SK-N-SH (cell line): Measurements from ENCODE around the gene FFAR4. TPM values are rescaled to one million over a fixed set of nuclear protein-coding genes. Genes with fewer than 3 reads are reported as not detected.

Experiments used
- CTCF ChIA-PET: fragments of 300-600, 350-600 bp; formaldehyde crosslinking; extraction: SDS; loops from one replicate; lab custom pipeline; 2021; lab: Yijun Ruan, JAX
- POLR2A ChIA-PET: fragments of 350-600 bp; sonication (Branson Sonifier 250); formaldehyde crosslinking; extraction: SDS; loops from one replicate; lab custom pipeline; 2020; ENCODE audit warnings: antibody characterized with exemption, inconsistent platforms; lab: Yijun Ruan, JAX
- DNase-seq: peaks from one replicate; pipeline ENCODE4 v3.0.0; 2012
- H2AFZ ChIP-seq: fragments of 200-600 bp; sonication (generic); 2 replicates; pipeline ENCODE4 v1.8.1; 2016; ENCODE audit warnings: antibody characterized with exemption, mild to moderate bottlenecking, low read depth
- H3F3A ChIP-seq: fragments of 200-600 bp; sonication (generic); replicated peaks from 2 replicates; pipeline ENCODE3; 2016; ENCODE audit warnings: antibody characterized with exemption, mild to moderate bottlenecking; ENCODE audit not compliant: insufficient read depth
- H3K27ac ChIP-seq, 2 experiments: fragments of 200-500 bp in 1 of 2; fragments of 200-600 bp in 1 of 2; sonication (Bioruptor generic) in 1 of 2; sonication (generic), shearing (Covaris generic) in 1 of 2; 2 replicates each; pipeline versions ENCODE4 v1.5.1 to v1.6.1; 2014 to 2016; ENCODE audit warnings: low read depth in 2 of 2, inconsistent platforms in 1 of 2, low read length in 1 of 2, mild to moderate bottlenecking in 1 of 2, mixed read lengths in 1 of 2
- H3K27me3 ChIP-seq: fragments of 200-600 bp; sonication (generic), shearing (Covaris generic); 2 replicates; pipeline ENCODE4 v1.6.1; 2016; ENCODE audit warnings: mixed run types; ENCODE audit not compliant: insufficient read depth
- H3K36me3 ChIP-seq, 2 experiments: fragments of 200-500 bp in 1 of 2; fragments of 200-600 bp in 1 of 2; sonication (Bioruptor generic) in 1 of 2; sonication (generic) in 1 of 2; replicated peaks in 1 of 2; 2 replicates each; pipeline versions ENCODE3 to v1.5.1; 2014 to 2016; ENCODE audit warnings: low read length in 1 of 2, mild to moderate bottlenecking in 1 of 2; ENCODE audit not compliant: insufficient read depth in 2 of 2, control insufficient read depth in 1 of 2
- H3K4me1 ChIP-seq, 2 experiments: fragments of 200-500 bp in 1 of 2; fragments of 200-600 bp in 1 of 2; sonication (Bioruptor generic) in 1 of 2; sonication (generic), shearing (Covaris generic) in 1 of 2; 2 replicates each; pipeline versions ENCODE4 v1.5.1 to v1.6.1; 2014 to 2016; ENCODE audit warnings: low read depth in 1 of 2, low read length in 1 of 2, mixed run types in 1 of 2; ENCODE audit not compliant: insufficient read depth in 2 of 2, control insufficient read depth in 1 of 2
- H3K4me2 ChIP-seq: fragments of 200-600 bp; sonication (generic), shearing (Covaris generic); 2 replicates; pipeline ENCODE4 v1.6.1; 2017; ENCODE audit warnings: mixed run types
- H3K4me3 ChIP-seq, 2 experiments: fragments of 200-500 bp in 1 of 2; fragments of 200-600 bp in 1 of 2; sonication (Bioruptor generic) in 1 of 2; sonication (generic), shearing (Covaris generic) in 1 of 2; 2 replicates each; pipeline versions ENCODE4 v1.5.1 to v1.8.1; 2014 to 2016; ENCODE audit warnings: low read depth in 2 of 2, inconsistent platforms in 1 of 2, low read length in 1 of 2, mild to moderate bottlenecking in 1 of 2, mixed read lengths in 1 of 2, moderate library complexity in 1 of 2
- H3K79me2 ChIP-seq: fragments of 200-600 bp; sonication (generic); 2 replicates; pipeline ENCODE4 v1.8.1; 2017; ENCODE audit warnings: mild to moderate bottlenecking; ENCODE audit not compliant: insufficient read depth
- H3K9ac ChIP-seq: fragments of 200-600 bp; sonication (generic); 2 replicates; pipeline ENCODE4 v1.6.1; 2017; ENCODE audit warnings: mixed run types
- H3K9me2 ChIP-seq: fragments of 200-600 bp; sonication (generic); 2 replicates; pipeline ENCODE4 v1.6.1; 2017; ENCODE audit warnings: mixed run types
- H3K9me3 ChIP-seq: fragments of 200-600 bp; sonication (generic); 2 replicates; pipeline ENCODE4 v1.6.1; 2017; ENCODE audit warnings: mixed run types, mild to moderate bottlenecking, moderate library complexity
- H4K20me1 ChIP-seq: fragments of 200-600 bp; sonication (generic); 2 replicates; pipeline ENCODE4 v1.6.1; 2017; ENCODE audit warnings: mild to moderate bottlenecking, mixed run types; ENCODE audit not compliant: insufficient read depth
- ELF1 ChIP-seq: IDR thresholded peaks from 2 replicates; pipeline ENCODE4 v1.4.0; 2012
- EZH2phosphoT487 ChIP-seq: fragments of 200-600 bp; sonication (generic); IDR thresholded peaks from 2 replicates; pipeline ENCODE4 v1.6.1; 2017; ENCODE audit warnings: low read depth, mixed run types, mild to moderate bottlenecking, antibody characterized with exemption, moderate library complexity, borderline replicate concordance
- FOSL2 ChIP-seq: IDR thresholded peaks from 2 replicates; pipeline ENCODE4 v1.4.0; 2012; ENCODE audit warnings: low read depth, mild to moderate bottlenecking, moderate library complexity, borderline replicate concordance
- FOXJ3 ChIP-seq: sonication (generic); formaldehyde crosslinking; IDR thresholded peaks from 2 replicates; pipeline ENCODE4 v1.5.1; 2020; ENCODE audit warnings: mild to moderate bottlenecking, missing genetic modification reagents
- GABPA ChIP-seq: IDR thresholded peaks from 2 replicates; pipeline ENCODE4 v1.4.0; 2012; ENCODE audit warnings: low read depth, mild to moderate bottlenecking
- IRF3 ChIP-seq: fragments of 150-350 bp; IDR thresholded peaks from 2 replicates; pipeline ENCODE4 v1.6.1; 2016; ENCODE audit warnings: mild to moderate bottlenecking, low read depth, low read length
- JUND ChIP-seq: IDR thresholded peaks from 2 replicates; pipeline ENCODE4 v1.4.0; 2012
- NFIC ChIP-seq: IDR thresholded peaks from 2 replicates; pipeline ENCODE4 v1.4.0; 2012; ENCODE audit warnings: borderline replicate concordance
- NRF1 ChIP-seq: IDR thresholded peaks from 2 replicates; pipeline ENCODE4 v1.6.1; 2012; ENCODE audit warnings: low read depth, mild to moderate bottlenecking, low read length
- PBX3 ChIP-seq: IDR thresholded peaks from 2 replicates; pipeline ENCODE4; 2012
- TAF1 ChIP-seq: IDR thresholded peaks from 2 replicates; pipeline ENCODE4 v1.6.1; 2012; ENCODE audit warnings: low read depth, mild to moderate bottlenecking, low read length, moderate library complexity, borderline replicate concordance
- TEAD4 ChIP-seq: IDR thresholded peaks from 2 replicates; pipeline ENCODE4 v1.4.0; 2012; ENCODE audit warnings: mild to moderate bottlenecking, borderline replicate concordance; ENCODE audit not compliant: insufficient read depth
- USF2 ChIP-seq: fragments of 150-350 bp; IDR thresholded peaks from 2 replicates; pipeline ENCODE4 v1.6.1; 2017; ENCODE audit warnings: antibody characterized with exemption, low read length, low read depth, borderline replicate concordance
- ZBTB33 ChIP-seq: IDR thresholded peaks from 2 replicates; pipeline ENCODE4 v1.4.0; 2012; ENCODE audit warnings: low read depth, borderline replicate concordance
- WGBS: methylation state at CpG from one replicate; pipeline ENCODE4 v1.1.6; 2017; ENCODE audit warnings: low lambda C conversion rate; 5-methylcytosine and 5-hydroxymethylcytosine counted together
- polyA plus RNA-seq, 3 experiments: library from polyadenylated mRNA; depleted of rRNA; stranded (reverse); fragments of >200 nt; gene quantifications; 2 replicates each; pipeline ENCODE4 v1.2.3, GENCODE V29; 2012

Gene FFAR4
- polyA plus RNA-seq, 1 of the 3 experiments (the other 2 are of a cell fraction) = not detected

GRCh38 chr10:93590638-93591037 is 24.2 kb downstream of the FFAR4 start (continued):
- TF ChIP-seq PBX3 = no peak
- no peak for TF ChIP-seq FOSL2
- no peak for TF ChIP-seq TAF1
- TF ChIP-seq GABPA = no peak
- TF ChIP-seq JUND = no peak
- TF ChIP-seq ELF1 = no peak

- CTCF ChIA-PET = interaction anchor here (1.8 kb wide), 1 partner anchor 49 kb away, joined by 5 read pairs; no protein-coding TSS in a partner anchor
- 58% methylated on average over 6 of the region's 8 CpGs for WGBS
- no peak for DNase-seq
- Histone ChIP-seq H3K4me3 (no peak overlapping the region), H3K9ac (no peak overlapping the region), H3K79me2 (no peaks in the 10 kb centered on the region), H3K4me2 (no peak overlapping the region), H2AFZ (no peak overlapping the region), H3K4me1 (no peaks in the 10 kb centered on the region), H3F3A (no peaks in the 10 kb centered on the region), H3K9me2 (no peaks in the 10 kb centered on the region), H3K36me3 (no peaks in the 10 kb centered on the region), H3K27me3 (peaks cover 5% of the 10 kb centered on the region; the same call in 1 of the 2 replicates), H4K20me1 (no peaks in the 10 kb centered on the region), H3K27ac (no peak overlapping the region), H3K9me3 (no peaks in the 10 kb centered on the region)
- TF ChIP-seq TEAD4 (no peak), USF2 (no peak), FOSL2 (no peak), FOXJ3 (CRISPR knock-in tag) (no peak), ZBTB33 (no peak), EZH2phosphoT487 (no peak), IRF3 (no peak), NFIC (no peak), NRF1 (no peak), TAF1 (no peak)
- POLR2A ChIA-PET = no interaction called here
Measured at GRCh38 chr10:93591065-93591808, 24.8 kb downstream of the FFAR4 start.
